ENCODE results near the gene CARD19.

Gene CARD19

GRCh38 chr9:93161786-93162562 lies 66.0 kb downstream of the CARD19 start:
- DNase-seq (ENCODE audit: low read depth): no peak

All from GM04503 (cell line).